ENCODE results near the gene PTGFR. TPM values are rescaled to one million over a fixed set of nuclear protein-coding genes. Genes with fewer than 3 reads are reported as not detected.

PTGFR gene
- total RNA-seq, 4 donors from 2014 or later = 1.8 to 14.9 (median 5.1) TPM

- no peak for DNase-seq (ENCODE audit: low spot score in 2 of 2)
- no peak overlapping the region for H3K4me3 ChIP-seq (ENCODE audit: low read depth, poor library complexity, severe bottlenecking)
- intact Hi-C loops (cut with DNase I; ENCODE audit: low total_unique reads) = no loop called here
- TF ChIP-seq POLR2A (IDR thresholded peaks at IDR 0.05) (no peak), CTCF (IDR thresholded peaks at IDR 0.05) (no peak)
- 43 to 53% methylated on average over 4 of the region's 4 CpGs for WGBS, 2 donors
Observed at GRCh38 chr1:78497201-78497600, 6.4 kb downstream of the PTGFR start.

GRCh38 chr1:78500529-78500928 is 9.8 kb downstream of the PTGFR start:
- no peak for TF ChIP-seq POLR2A (IDR thresholded peaks at IDR 0.05)
- no peak overlapping the region for H3K4me3 ChIP-seq (ENCODE audit: low read depth, poor library complexity, severe bottlenecking)
- intact Hi-C loops (cut with DNase I; ENCODE audit: low total_unique reads) = no loop called here
- no peak for DNase-seq (ENCODE audit: low spot score in 2 of 2)
- 35 to 46% methylated on average over 2 of the region's 2 CpGs for WGBS, 2 donors

DNA sequence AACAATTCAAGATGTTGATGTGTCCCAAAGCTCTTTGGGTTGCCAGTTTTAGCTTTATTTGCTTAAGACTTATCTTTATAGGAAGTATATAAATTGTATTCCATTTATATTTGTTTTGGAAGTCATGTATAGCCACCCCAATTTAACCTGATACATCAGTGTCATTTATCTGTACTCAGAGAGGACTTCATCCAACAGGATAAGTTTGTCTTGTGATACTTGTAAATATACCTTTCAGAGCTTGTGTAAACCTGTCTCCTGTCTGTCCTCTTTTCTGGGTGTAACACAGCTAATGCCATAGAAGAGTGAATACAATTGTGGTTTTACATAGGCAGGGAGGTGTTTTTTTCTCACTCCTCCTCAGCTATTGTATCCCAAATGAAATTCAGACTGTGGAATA is 10.4 kb downstream of the PTGFR start:
- no peak for DNase-seq (ENCODE audit: low spot score in 2 of 2)
- H3K4me3 ChIP-seq (ENCODE audit: low read depth, poor library complexity, severe bottlenecking) = no peak overlapping the region
- no peak for TF ChIP-seq POLR2A (IDR thresholded peaks at IDR 0.05)
- TF ChIP-seq CTCF (IDR thresholded peaks at IDR 0.05) = no peak
- intact Hi-C loops (cut with DNase I; ENCODE audit: low total_unique reads) = no loop called here

DNA sequence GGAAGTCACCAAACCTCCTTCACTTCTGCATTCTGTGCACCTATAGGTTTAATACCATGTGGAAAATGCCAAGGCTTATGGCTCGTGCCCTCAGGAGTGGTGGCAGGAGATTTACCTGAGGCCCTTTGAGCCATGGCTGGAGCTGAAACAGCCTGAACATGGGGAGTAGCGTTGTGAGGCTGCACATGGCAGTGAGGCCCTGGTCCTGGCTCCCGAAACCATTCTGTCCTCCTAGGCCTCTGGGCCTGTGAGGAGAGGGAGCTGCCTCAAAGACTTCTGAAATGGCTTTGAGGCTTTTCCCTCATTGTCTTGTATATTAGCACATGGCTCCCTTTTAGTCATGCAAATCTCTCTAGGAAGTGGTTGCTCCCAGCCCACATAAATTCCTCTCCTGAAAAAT is 20.6 kb downstream of the PTGFR start:
- intact Hi-C loops (cut with DNase I; ENCODE audit: low total_unique reads) = no loop called here
- no peak overlapping the region for H3K4me3 ChIP-seq (ENCODE audit: low read depth, poor library complexity, severe bottlenecking)
- WGBS, 2 donors = 81 to 88% methylated on average over 3 of the region's 3 CpGs
- TF ChIP-seq POLR2A (IDR thresholded peaks at IDR 0.05) (no peak), CTCF (IDR thresholded peaks at IDR 0.05) (no peak)
- DNase-seq (ENCODE audit: low spot score in 2 of 2) = no peak

GRCh38 chr1:78516716-78517115 is 25.9 kb downstream of the PTGFR start:
- H3K4me3 ChIP-seq (ENCODE audit: low read depth, poor library complexity, severe bottlenecking) = no peak overlapping the region
- no peak for DNase-seq (ENCODE audit: low spot score in 2 of 2)
- 27 to 33% methylated on average over 2 of the region's 2 CpGs for WGBS, 2 donors
- TF ChIP-seq CTCF (IDR thresholded peaks at IDR 0.05) (no peak), POLR2A (IDR thresholded peaks at IDR 0.05) (no peak)
- intact Hi-C loops (cut with DNase I; ENCODE audit: low total_unique reads) = no loop called here

GRCh38 chr1:78519446-78519845 is 28.7 kb downstream of the PTGFR start:
- no peak overlapping the region for H3K4me3 ChIP-seq (ENCODE audit: low read depth, poor library complexity, severe bottlenecking)
- DNase-seq (ENCODE audit: low spot score in 2 of 2) = no peak
- no peak for TF ChIP-seq POLR2A (IDR thresholded peaks at IDR 0.05)
- no peak for TF ChIP-seq CTCF (IDR thresholded peaks at IDR 0.05)
- intact Hi-C loops (cut with DNase I; ENCODE audit: low total_unique reads) = no loop called here
- WGBS, 2 donors = 76 to 77% methylated on average over 4 of the region's 4 CpGs

Measured in lower leg skin (tissue), 4 donors.